Coronary artery (tissue), 2 donors: ENCODE data around the gene CRYZ.

Experiments
- DNase-seq: peaks from one replicate; pipeline ENCODE4 v3.0.0-alpha.2; 2017; ENCODE audit warnings: low spot score
- H3K27ac ChIP-seq, 2 donors: fragments of 200-600 bp; sonication (generic); one replicate each; pipeline ENCODE4 v1.5.1; 2016 to 2019
- H3K4me3 ChIP-seq: fragments of 200-600 bp; sonication (generic); 2 replicates; pipeline ENCODE4 v1.5.1; 2016; ENCODE audit warnings: mild to moderate bottlenecking, moderate library complexity
- CTCF ChIP-seq: fragments of 200-600 bp; sonication (generic); IDR thresholded peaks from one replicate; pipeline ENCODE4 v1.5.1; 2019; ENCODE audit warnings: antibody characterized with exemption

The CRYZ gene

GRCh38 chr1:74714429-74715235 is 18.2 kb downstream of the CRYZ start:
- no peak for TF ChIP-seq CTCF
- Histone ChIP-seq H3K27ac (no peak overlapping the region), H3K4me3 (no peak overlapping the region)
- no peak for DNase-seq

DNA sequence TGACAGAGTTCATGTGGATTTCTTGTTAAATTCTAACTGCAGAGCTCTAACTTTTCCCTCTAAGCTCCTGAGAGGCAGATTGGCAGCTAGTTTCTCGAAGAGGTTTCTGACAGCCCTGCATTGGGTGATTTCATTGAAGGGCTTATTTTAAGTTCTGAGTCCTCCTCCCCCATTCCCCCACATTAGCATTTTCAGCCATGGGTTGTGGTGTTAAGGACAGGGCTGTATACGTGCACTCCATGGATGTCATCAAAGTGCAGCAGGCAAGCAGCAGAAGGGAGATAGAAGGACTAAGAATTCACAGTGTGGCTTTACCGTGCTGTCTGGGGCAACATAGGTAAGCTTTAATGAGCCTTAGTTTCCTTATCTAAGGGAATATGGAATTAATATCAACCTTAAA is 19.0 kb downstream of the CRYZ start:
- no peak for DNase-seq
- H3K27ac ChIP-seq, result no peak overlapping the region
- H3K4me3 ChIP-seq, result no peak overlapping the region
- TF ChIP-seq CTCF, result no peak

DNA sequence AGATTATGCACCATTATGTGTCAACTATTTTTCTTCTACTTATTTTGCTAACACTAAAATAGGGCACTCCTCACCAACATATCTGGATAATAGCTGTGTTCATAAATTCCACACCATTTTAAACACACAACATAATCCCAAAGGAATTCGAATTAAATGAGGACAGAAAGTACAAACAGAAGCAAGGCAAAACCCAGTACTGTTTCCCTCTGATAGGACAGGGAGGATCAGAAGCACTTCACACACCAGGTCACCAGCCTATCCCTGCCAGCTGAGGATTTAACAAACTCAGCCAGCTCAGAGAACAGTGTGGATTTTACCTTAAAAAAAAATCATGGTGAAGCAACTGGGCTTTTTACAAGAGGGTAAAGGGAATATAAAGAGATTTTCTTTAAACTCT is 20.0 kb downstream of the CRYZ start:
- H3K27ac ChIP-seq, result no peak overlapping the region
- TF ChIP-seq CTCF, result no peak
- DNase-seq, result no peak
- no peak overlapping the region for H3K4me3 ChIP-seq

GRCh38 chr1:74703386-74704182 is 29.3 kb downstream of the CRYZ start:
- DNase-seq, result no peak
- H3K4me3 ChIP-seq, result no peak overlapping the region
- no peak for TF ChIP-seq CTCF
- no peak overlapping the region for H3K27ac ChIP-seq

GRCh38 chr1:74699331-74699730 is 33.5 kb downstream of the CRYZ start:
- DNase-seq, result no peak
- TF ChIP-seq CTCF, result no peak
- Histone ChIP-seq H3K4me3 (no peak overlapping the region), H3K27ac (no peak overlapping the region)

GRCh38 chr1:74697832-74698231 is 35.0 kb downstream of the CRYZ start:
- H3K4me3 ChIP-seq, result no peak overlapping the region
- no peak for DNase-seq
- TF ChIP-seq CTCF, result no peak
- no peak overlapping the region for H3K27ac ChIP-seq
